Endothelial cell (in vitro differentiated cells): Measurements from ENCODE around the gene RBPJL. TPM values are rescaled to one million over a fixed set of nuclear protein-coding genes. Genes with fewer than 3 reads are reported as not detected.

Source experiments
- DNase-seq: peaks from one replicate; pipeline ENCODE4 v3.0.0; 2021; ENCODE audit warnings: low spot score
- H3K27ac Mint-ChIP-seq: one replicate; pipeline ENCODE4 v1.8.0; 2021; ENCODE audit warnings: mixed read lengths, inconsistent platforms; ENCODE audit not compliant: unreplicated experiment
- H3K27me3 Mint-ChIP-seq: one replicate; pipeline ENCODE4 v1.8.0; 2021; ENCODE audit warnings: mild to moderate bottlenecking, moderate library complexity, mixed read lengths, inconsistent platforms; ENCODE audit not compliant: unreplicated experiment
- H3K36me3 Mint-ChIP-seq: one replicate; pipeline ENCODE4 v1.8.0; 2021; ENCODE audit warnings: mild to moderate bottlenecking, low read depth, mixed read lengths, inconsistent platforms; ENCODE audit not compliant: unreplicated experiment
- H3K4me1 Mint-ChIP-seq: one replicate; pipeline ENCODE4 v1.8.0; 2021; ENCODE audit warnings: mild to moderate bottlenecking, mixed read lengths, inconsistent platforms; ENCODE audit not compliant: unreplicated experiment
- H3K4me3 Mint-ChIP-seq: one replicate; pipeline ENCODE4 v1.8.0; 2021; ENCODE audit warnings: mild to moderate bottlenecking, mixed read lengths, inconsistent platforms; ENCODE audit not compliant: unreplicated experiment
- H3K9me3 Mint-ChIP-seq: one replicate; pipeline ENCODE4 v1.8.0; 2021; ENCODE audit warnings: mixed read lengths, inconsistent platforms; ENCODE audit not compliant: unreplicated experiment
- CTCF ChIP-seq: fragments of 200-600 bp; sonication (generic); IDR thresholded peaks from one replicate; pipeline ENCODE4 v1.5.0; 2021; ENCODE audit warnings: antibody characterized with exemption; ENCODE audit not compliant: unreplicated experiment
- total RNA-seq: library from RNA; stranded (reverse); fragmentation: NEBNext Ultra II Directional; extraction: Animal tissue kit (Norgen Biotek cat#: 25700); gene quantifications from one replicate; pipeline ENCODE4 v1.2.1, GENCODE V29; 2021; ENCODE audit not compliant: unreplicated experiment

The RBPJL gene
- total RNA-seq, 1 donor from 2014 or later: not detected

GRCh38 chr20:45339799-45340198 lies 33.2 kb downstream of the RBPJL start:
- DNase-seq: no peak
- Mint-ChIP-seq H3K9me3 (no peaks in the 10 kb centered on the region), H3K36me3 (no peaks in the 10 kb centered on the region), H3K4me3 (no peak overlapping the region), H3K27ac (no peak overlapping the region), H3K27me3 (no peaks in the 10 kb centered on the region), H3K4me1 (peaks cover 33% of the 10 kb centered on the region)
- TF ChIP-seq CTCF: no peak

- H3K27me3 Mint-ChIP-seq: no peaks in the 10 kb centered on the region
- no peaks in the 10 kb centered on the region for H3K36me3 Mint-ChIP-seq
- no peak overlapping the region for H3K4me3 Mint-ChIP-seq
- TF ChIP-seq CTCF: no peak
- no peak for DNase-seq
- H3K27ac Mint-ChIP-seq: no peak overlapping the region
- no peaks in the 10 kb centered on the region for H3K9me3 Mint-ChIP-seq
- H3K4me1 Mint-ChIP-seq: peaks cover 38% of the 10 kb centered on the region
Observed at GRCh38 chr20:45340236-45340847, 33.7 kb downstream of the RBPJL start.

GRCh38 chr20:45340951-45341350 lies 34.3 kb downstream of the RBPJL start:
- TF ChIP-seq CTCF: no peak
- Mint-ChIP-seq H3K9me3 (no peaks in the 10 kb centered on the region), H3K4me1 (peaks cover 43% of the 10 kb centered on the region), H3K4me3 (no peak overlapping the region), H3K27me3 (no peaks in the 10 kb centered on the region), H3K36me3 (no peaks in the 10 kb centered on the region), H3K27ac (no peak overlapping the region)
- no peak for DNase-seq

GRCh38 chr20:45341579-45341938 lies 34.9 kb downstream of the RBPJL start:
- Mint-ChIP-seq H3K27ac (no peak overlapping the region), H3K36me3 (no peaks in the 10 kb centered on the region), H3K9me3 (no peaks in the 10 kb centered on the region), H3K27me3 (no peaks in the 10 kb centered on the region), H3K4me3 (no peak overlapping the region), H3K4me1 (peaks cover 49% of the 10 kb centered on the region)
- no peak for DNase-seq
- TF ChIP-seq CTCF: no peak

GRCh38 chr20:45341939-45342854 lies 35.6 kb downstream of the RBPJL start:
- Mint-ChIP-seq H3K4me3 (no peak overlapping the region), H3K4me1 (peaks cover 55% of the 10 kb centered on the region)
- DNase-seq: peak; percentile 33

More at GRCh38 chr20:45341939-45342854, 35.6 kb downstream of the RBPJL start:
- Mint-ChIP-seq H3K27ac (no peak overlapping the region), H3K27me3 (no peaks in the 10 kb centered on the region), H3K36me3 (no peaks in the 10 kb centered on the region), H3K9me3 (no peaks in the 10 kb centered on the region)
- TF ChIP-seq CTCF: no peak
